Spinal cord (tissue), 10 donors: ENCODE measurements around the gene CAV3. TPM values are rescaled to one million over a fixed set of nuclear protein-coding genes. Genes with fewer than 3 reads are reported as not detected.

Experiments
- DNase-seq, 6 donors: peaks; one replicate each; pipeline versions ENCODE4 v3.0.0 to v3.0.0-alpha.2; 2013 to 2015; ENCODE audit warnings: low spot score in 6 of 6, low read depth in 4 of 6
- H3K27ac ChIP-seq: one replicate; pipeline ENCODE4 v1.5.1; 2013; ENCODE audit warnings: low read depth, low read length, control low read depth
- H3K27me3 ChIP-seq: one replicate; pipeline ENCODE4 v1.6.1; 2013; ENCODE audit warnings: low read length; ENCODE audit not compliant: control insufficient read depth, insufficient read depth
- H3K36me3 ChIP-seq: one replicate; pipeline ENCODE4 v1.6.1; 2013; ENCODE audit warnings: low read length; ENCODE audit not compliant: control insufficient read depth, insufficient read depth
- H3K4me1 ChIP-seq: one replicate; pipeline ENCODE4 v1.6.1; 2013; ENCODE audit warnings: low read length; ENCODE audit not compliant: control insufficient read depth, insufficient read depth
- H3K4me3 ChIP-seq: one replicate; pipeline ENCODE4 v1.5.1; 2013; ENCODE audit warnings: low read depth, low read length, control low read depth
- H3K9me3 ChIP-seq: one replicate; pipeline ENCODE4 v1.6.1; 2013; ENCODE audit warnings: low read length; ENCODE audit not compliant: control insufficient read depth, insufficient read depth
- WGBS: methylation state at CpG from one replicate; pipeline ENCODE4 v1.1.5; 2013; ENCODE audit warnings: missing lambda C conversion rate; ENCODE audit not compliant: insufficient coverage; 5-methylcytosine and 5-hydroxymethylcytosine counted together
- polyA plus RNA-seq, 2 donors: library from polyadenylated mRNA; unstranded; fragments of 120-200 nt; gene quantifications; one replicate each; pipeline ENCODE4 v1.2.1, GENCODE V29; 2013; ENCODE audit not compliant: insufficient read length in 2 of 2
- total RNA-seq, 2 donors: library from RNA; depleted of rRNA in 1 of 2; stranded (reverse); fragments of 120-200 nt in 1 of 2; fragments of >200 nt in 1 of 2; gene quantifications; one replicate each; pipeline versions ENCODE4 v1.2.3 to v1.2.4, GENCODE V29; 2013 to 2014
- donor health status: healthy.

Gene CAV3
- total and polyA plus RNA-seq, 4 donors, result 0.11 to 0.59 (median 0.30) TPM; not detected in 1

GRCh38 chr3:8743911-8744310 is 10.3 kb downstream of the CAV3 start:
- no peak for DNase-seq
- H3K27ac ChIP-seq, result no peak overlapping the region
- 92% methylated on average over 2 of the region's 3 CpGs for WGBS
- H3K36me3 ChIP-seq, result no peaks in the 10 kb centered on the region
- peaks cover 13% of the 10 kb centered on the region for H3K4me1 ChIP-seq
- H3K27me3 ChIP-seq, result no peaks in the 10 kb centered on the region
- H3K4me3 ChIP-seq, result no peak overlapping the region
- H3K9me3 ChIP-seq, result no peaks in the 10 kb centered on the region

GRCh38 chr3:8745619-8746370 is 12.2 kb downstream of the CAV3 start:
- no peak for DNase-seq
- H3K9me3 ChIP-seq, result no peaks in the 10 kb centered on the region
- whole genome bisulfite sequencing, result 95% methylated on average over 22 of the region's 25 CpGs

GRCh38 chr3:8746780-8747345 is 13.3 kb downstream of the CAV3 start:
- Histone ChIP-seq H3K36me3 (no peaks in the 10 kb centered on the region), H3K4me1 (peaks cover 7% of the 10 kb centered on the region), H3K27me3 (no peaks in the 10 kb centered on the region), H3K9me3 (no peaks in the 10 kb centered on the region), H3K4me3 (no peak overlapping the region), H3K27ac (no peak overlapping the region)
- DNase-seq, result peak in 2 of 6 donors; percentile 35 to 41
- 100% methylated on average over 1 of the region's 7 CpGs for WGBS

More at GRCh38 chr3:8745619-8746370, 12.2 kb downstream of the CAV3 start:
- Histone ChIP-seq H3K36me3 (no peaks in the 10 kb centered on the region), H3K4me1 (peaks cover 10% of the 10 kb centered on the region), H3K27ac (no peak overlapping the region), H3K4me3 (no peak overlapping the region), H3K27me3 (no peaks in the 10 kb centered on the region)

- Histone ChIP-seq H3K27ac (no peak overlapping the region), H3K9me3 (no peaks in the 10 kb centered on the region), H3K4me3 (no peak overlapping the region), H3K36me3 (peaks cover 7% of the 10 kb centered on the region), H3K27me3 (no peaks in the 10 kb centered on the region), H3K4me1 (peaks cover 4% of the 10 kb centered on the region)
- WGBS, result 96% methylated on average over 3 of the region's 3 CpGs
- DNase-seq, result no peak
Observed at GRCh38 chr3:8749316-8749715, 15.7 kb downstream of the CAV3 start.

- DNase-seq, result no peak
- no peak overlapping the region for H3K27ac ChIP-seq
- no peaks in the 10 kb centered on the region for H3K27me3 ChIP-seq
- peaks cover 4% of the 10 kb centered on the region for H3K4me1 ChIP-seq
- WGBS, result 91% methylated on average over 14 of the region's 14 CpGs
- no peak overlapping the region for H3K4me3 ChIP-seq
- no peaks in the 10 kb centered on the region for H3K9me3 ChIP-seq
- peaks cover 7% of the 10 kb centered on the region for H3K36me3 ChIP-seq
Observed at GRCh38 chr3:8752832-8753231, 19.2 kb downstream of the CAV3 start.

GRCh38 chr3:8755097-8755496 is 21.5 kb downstream of the CAV3 start:
- no peaks in the 10 kb centered on the region for H3K27me3 ChIP-seq
- H3K4me1 ChIP-seq, result peaks cover 8% of the 10 kb centered on the region
- DNase-seq, result no peak
- H3K27ac ChIP-seq, result no peak overlapping the region
- no peaks in the 10 kb centered on the region for H3K9me3 ChIP-seq
- H3K4me3 ChIP-seq, result no peak overlapping the region
- peaks cover 7% of the 10 kb centered on the region for H3K36me3 ChIP-seq
- WGBS, result no CpG with 5 or more reads among the region's 3 CpGs

- no peak overlapping the region for H3K4me3 ChIP-seq
- H3K36me3 ChIP-seq, result peaks cover 7% of the 10 kb centered on the region
- H3K9me3 ChIP-seq, result no peaks in the 10 kb centered on the region
- WGBS, result 58% methylated on average over 2 of the region's 6 CpGs
- no peak for DNase-seq
- H3K4me1 ChIP-seq, result peaks cover 14% of the 10 kb centered on the region
- no peaks in the 10 kb centered on the region for H3K27me3 ChIP-seq
- H3K27ac ChIP-seq, result no peak overlapping the region
Observed at GRCh38 chr3:8755564-8756237, 22.1 kb downstream of the CAV3 start.

- H3K9me3 ChIP-seq, result no peaks in the 10 kb centered on the region
- peaks cover 7% of the 10 kb centered on the region for H3K36me3 ChIP-seq
- peaks cover 14% of the 10 kb centered on the region for H3K4me1 ChIP-seq
- 85% methylated on average over 4 of the region's 7 CpGs for WGBS
- H3K27ac ChIP-seq, result no peak overlapping the region
- no peak overlapping the region for H3K4me3 ChIP-seq
- no peaks in the 10 kb centered on the region for H3K27me3 ChIP-seq
- no peak for DNase-seq
Observed at GRCh38 chr3:8756671-8757070, 23.1 kb downstream of the CAV3 start.

GRCh38 chr3:8757551-8758518 is 24.2 kb downstream of the CAV3 start:
- Histone ChIP-seq H3K27ac (no peak overlapping the region), H3K4me3 (no peak overlapping the region), H3K27me3 (no peaks in the 10 kb centered on the region), H3K9me3 (no peaks in the 10 kb centered on the region), H3K4me1 (peaks cover 14% of the 10 kb centered on the region), H3K36me3 (peaks cover 4% of the 10 kb centered on the region)
- WGBS, result 60% methylated on average over 10 of the region's 24 CpGs
- no peak for DNase-seq
